ENCODE results near the gene OCLN. TPM values are rescaled to one million over a fixed set of nuclear protein-coding genes. Genes with fewer than 3 reads are reported as not detected.

Gene OCLN
- total RNA-seq, 2 experiments from 2014 or later, result 5.5 to 6.8 TPM

DNA sequence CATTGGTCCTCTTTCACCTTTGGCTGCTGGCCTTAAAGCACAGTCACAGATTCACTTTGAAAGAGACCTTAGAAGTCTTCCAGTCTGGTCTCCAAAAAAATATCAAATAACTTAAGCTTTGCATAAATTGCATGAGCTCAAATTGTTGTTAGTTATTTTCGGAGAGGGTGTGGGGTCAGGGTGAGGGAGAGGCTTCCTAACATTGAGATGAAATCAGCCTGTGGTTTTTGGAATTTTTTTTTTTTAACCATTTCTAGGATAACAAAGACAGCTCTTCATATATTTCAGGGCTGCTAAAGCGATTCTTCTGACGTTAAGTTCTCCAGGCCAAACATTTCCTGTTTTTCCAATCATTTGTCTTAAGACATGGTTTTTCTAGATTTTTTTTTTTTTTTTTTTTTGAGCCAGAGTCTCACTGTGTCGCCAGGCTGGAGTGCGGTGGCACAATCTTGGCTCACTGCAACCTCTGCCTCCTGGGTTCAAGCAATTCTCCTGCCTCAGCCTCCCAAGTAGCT, 4.5 kb downstream of the OCLN start:
- ChIA-PET POLR2A (interaction anchor here (0.6 kb wide), 1 partner anchor 53 kb away, joined by 3 read pairs; no protein-coding TSS in a partner anchor), CTCF (no interaction called here)
- TF ChIP-seq, protein P1, sequence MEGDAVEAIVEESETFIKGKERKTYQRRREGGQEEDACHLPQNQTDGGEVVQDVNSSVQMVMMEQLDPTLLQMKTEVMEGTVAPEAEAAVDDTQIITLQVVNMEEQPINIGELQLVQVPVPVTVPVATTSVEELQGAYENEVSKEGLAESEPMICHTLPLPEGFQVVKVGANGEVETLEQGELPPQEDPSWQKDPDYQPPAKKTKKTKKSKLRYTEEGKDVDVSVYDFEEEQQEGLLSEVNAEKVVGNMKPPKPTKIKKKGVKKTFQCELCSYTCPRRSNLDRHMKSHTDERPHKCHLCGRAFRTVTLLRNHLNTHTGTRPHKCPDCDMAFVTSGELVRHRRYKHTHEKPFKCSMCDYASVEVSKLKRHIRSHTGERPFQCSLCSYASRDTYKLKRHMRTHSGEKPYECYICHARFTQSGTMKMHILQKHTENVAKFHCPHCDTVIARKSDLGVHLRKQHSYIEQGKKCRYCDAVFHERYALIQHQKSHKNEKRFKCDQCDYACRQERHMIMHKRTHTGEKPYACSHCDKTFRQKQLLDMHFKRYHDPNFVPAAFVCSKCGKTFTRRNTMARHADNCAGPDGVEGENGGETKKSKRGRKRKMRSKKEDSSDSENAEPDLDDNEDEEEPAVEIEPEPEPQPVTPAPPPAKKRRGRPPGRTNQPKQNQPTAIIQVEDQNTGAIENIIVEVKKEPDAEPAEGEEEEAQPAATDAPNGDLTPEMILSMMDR (IDR thresholded peaks at IDR 0.05), result no peak
- Mint-ChIP-seq H3K27ac (no peak overlapping the region), H3K9me3 (no peaks in the 10 kb centered on the region), H3K27me3 (peaks cover 42% of the 10 kb centered on the region), H3K4me3 (no peak overlapping the region), H3K36me3 (ENCODE audit: low read depth) (no peaks in the 10 kb centered on the region), H3K4me1 (ENCODE audit: low read depth) (no peaks in the 10 kb centered on the region)
- intact Hi-C loops (cut with DNase I, micrococcal nuclease), result no loop called here
- Histone ChIP-seq H3K4me3 (ENCODE audit: low read length) (no peak overlapping the region), H3K9me3 (ENCODE audit: control insufficient read depth in 1 of 2, insufficient read depth in 1 of 2, low read length in 2 of 2) (peaks cover 0 to 5% of the 10 kb centered on the region in 2 experiments), H3K36me3 (ENCODE audit: insufficient read depth, low read length) (no peaks in the 10 kb centered on the region), H3K4me1 (ENCODE audit: insufficient read depth, low read length) (peaks cover 21% of the 10 kb centered on the region), H3K27me3 (ENCODE audit: control insufficient read depth in 1 of 2, insufficient read depth in 2 of 2, low read length in 2 of 2) (peaks cover 30 to 40% of the 10 kb centered on the region in 2 experiments), H3K27ac (ENCODE audit: low read depth in 1 of 2, low read length in 2 of 2) (no peak overlapping the region)
- no peak for DNase-seq
- ATAC-seq (ENCODE audit: poor library complexity), result no peak

DNA sequence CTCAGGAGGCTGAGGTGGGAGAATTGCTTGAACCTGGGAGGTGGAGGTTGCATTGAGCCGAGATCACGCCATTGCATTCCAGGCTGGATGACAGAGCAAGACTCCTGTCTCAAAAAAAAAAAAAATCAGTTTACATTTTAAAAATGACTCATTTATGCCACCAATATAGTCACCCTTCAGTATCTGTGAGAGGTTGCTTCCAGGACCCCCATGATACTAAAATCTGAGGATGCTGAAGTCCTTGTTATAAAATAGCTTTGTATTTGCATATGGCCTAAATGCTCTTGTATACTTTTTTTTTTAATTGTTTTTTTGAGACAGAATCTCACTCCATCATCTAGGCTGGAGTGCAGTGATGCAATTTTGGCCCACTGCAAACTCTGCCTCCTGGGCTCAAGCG, 5.8 kb downstream of the OCLN start:
- H3K27ac ChIP-seq (ENCODE audit: low read depth in 1 of 2, low read length in 2 of 2), result no peak overlapping the region
- ATAC-seq (ENCODE audit: poor library complexity) (no peak), DNase-seq (no peak)
- H3K27me3 ChIP-seq (ENCODE audit: control insufficient read depth in 1 of 2, insufficient read depth in 2 of 2, low read length in 2 of 2), result peaks cover 18 to 39% of the 10 kb centered on the region in 2 experiments
- ChIA-PET POLR2A (no interaction called here), CTCF (no interaction called here)
- H3K9me3 Mint-ChIP-seq, result no peaks in the 10 kb centered on the region
- TF ChIP-seq, protein P1 (IDR thresholded peaks at IDR 0.05), result no peak
- no peaks in the 10 kb centered on the region for H3K9me3 ChIP-seq (ENCODE audit: control insufficient read depth in 1 of 2, insufficient read depth in 1 of 2, low read length in 2 of 2)
- H3K4me1 ChIP-seq (ENCODE audit: insufficient read depth, low read length), result peaks cover 8% of the 10 kb centered on the region
- H3K4me3 Mint-ChIP-seq, result no peak overlapping the region
- intact Hi-C loops (cut with DNase I, micrococcal nuclease), result no loop called here
- no peak overlapping the region for H3K4me3 ChIP-seq (ENCODE audit: low read length)
- H3K36me3 Mint-ChIP-seq (ENCODE audit: low read depth), result no peaks in the 10 kb centered on the region
- no peak overlapping the region for H3K27ac Mint-ChIP-seq
- H3K27me3 Mint-ChIP-seq, result peaks cover 41% of the 10 kb centered on the region
- H3K4me1 Mint-ChIP-seq (ENCODE audit: low read depth), result no peaks in the 10 kb centered on the region
- no peaks in the 10 kb centered on the region for H3K36me3 ChIP-seq (ENCODE audit: insufficient read depth, low read length)

DNA sequence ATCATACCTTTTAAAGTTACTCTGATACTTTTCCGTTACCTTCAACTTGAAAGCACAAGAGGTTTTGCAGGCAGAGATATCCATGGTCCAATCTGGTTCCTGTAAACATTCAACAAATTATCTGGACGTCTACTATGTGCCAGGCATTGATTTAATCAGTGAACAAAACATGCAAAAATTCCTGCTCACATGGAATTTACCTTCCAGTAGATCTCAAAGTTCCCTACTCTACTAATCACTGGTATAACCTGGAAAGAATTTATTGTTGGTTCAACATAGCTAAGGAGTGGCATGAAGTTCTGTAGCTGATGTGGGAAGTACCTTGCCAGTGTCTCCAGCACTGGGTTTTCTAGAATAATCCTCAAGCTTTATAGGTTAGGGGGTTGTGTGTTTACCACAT, 9.8 kb downstream of the OCLN start:
- DNase-seq (no peak), ATAC-seq (ENCODE audit: poor library complexity) (no peak)
- Histone ChIP-seq H3K27me3 (ENCODE audit: control insufficient read depth in 1 of 2, insufficient read depth in 2 of 2, low read length in 2 of 2) (peaks cover 0 to 15% of the 10 kb centered on the region in 2 experiments), H3K4me3 (ENCODE audit: low read length) (no peak overlapping the region), H3K27ac (ENCODE audit: low read depth in 1 of 2, low read length in 2 of 2) (no peak overlapping the region), H3K4me1 (ENCODE audit: insufficient read depth, low read length) (no peaks in the 10 kb centered on the region), H3K36me3 (ENCODE audit: insufficient read depth, low read length) (no peaks in the 10 kb centered on the region), H3K9me3 (ENCODE audit: control insufficient read depth in 1 of 2, insufficient read depth in 1 of 2, low read length in 2 of 2) (no peaks in the 10 kb centered on the region)
- H3K4me3 Mint-ChIP-seq, result no peak overlapping the region
- TF ChIP-seq, protein P1 (IDR thresholded peaks at IDR 0.05), result no peak
- H3K27ac Mint-ChIP-seq, result no peak overlapping the region
- no peaks in the 10 kb centered on the region for H3K36me3 Mint-ChIP-seq (ENCODE audit: low read depth)
- no peaks in the 10 kb centered on the region for H3K4me1 Mint-ChIP-seq (ENCODE audit: low read depth)
- no peaks in the 10 kb centered on the region for H3K9me3 Mint-ChIP-seq
- H3K27me3 Mint-ChIP-seq, result peaks cover 21% of the 10 kb centered on the region
- CTCF ChIA-PET, result no interaction called here
- POLR2A ChIA-PET, result no interaction called here
- intact Hi-C loops (cut with DNase I, micrococcal nuclease), result no loop called here

Data from CD4-positive, alpha-beta T cell (primary cell).